ENCODE data around the gene SKIL.
"Not testable (repeated sequence)": the region's sequence is repeated elsewhere in the genome, so short reads cannot be mapped to it uniquely, and the experiment has no call there.

Gene SKIL, protein sequence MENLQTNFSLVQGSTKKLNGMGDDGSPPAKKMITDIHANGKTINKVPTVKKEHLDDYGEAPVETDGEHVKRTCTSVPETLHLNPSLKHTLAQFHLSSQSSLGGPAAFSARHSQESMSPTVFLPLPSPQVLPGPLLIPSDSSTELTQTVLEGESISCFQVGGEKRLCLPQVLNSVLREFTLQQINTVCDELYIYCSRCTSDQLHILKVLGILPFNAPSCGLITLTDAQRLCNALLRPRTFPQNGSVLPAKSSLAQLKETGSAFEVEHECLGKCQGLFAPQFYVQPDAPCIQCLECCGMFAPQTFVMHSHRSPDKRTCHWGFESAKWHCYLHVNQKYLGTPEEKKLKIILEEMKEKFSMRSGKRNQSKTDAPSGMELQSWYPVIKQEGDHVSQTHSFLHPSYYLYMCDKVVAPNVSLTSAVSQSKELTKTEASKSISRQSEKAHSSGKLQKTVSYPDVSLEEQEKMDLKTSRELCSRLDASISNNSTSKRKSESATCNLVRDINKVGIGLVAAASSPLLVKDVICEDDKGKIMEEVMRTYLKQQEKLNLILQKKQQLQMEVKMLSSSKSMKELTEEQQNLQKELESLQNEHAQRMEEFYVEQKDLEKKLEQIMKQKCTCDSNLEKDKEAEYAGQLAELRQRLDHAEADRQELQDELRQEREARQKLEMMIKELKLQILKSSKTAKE

DNA sequence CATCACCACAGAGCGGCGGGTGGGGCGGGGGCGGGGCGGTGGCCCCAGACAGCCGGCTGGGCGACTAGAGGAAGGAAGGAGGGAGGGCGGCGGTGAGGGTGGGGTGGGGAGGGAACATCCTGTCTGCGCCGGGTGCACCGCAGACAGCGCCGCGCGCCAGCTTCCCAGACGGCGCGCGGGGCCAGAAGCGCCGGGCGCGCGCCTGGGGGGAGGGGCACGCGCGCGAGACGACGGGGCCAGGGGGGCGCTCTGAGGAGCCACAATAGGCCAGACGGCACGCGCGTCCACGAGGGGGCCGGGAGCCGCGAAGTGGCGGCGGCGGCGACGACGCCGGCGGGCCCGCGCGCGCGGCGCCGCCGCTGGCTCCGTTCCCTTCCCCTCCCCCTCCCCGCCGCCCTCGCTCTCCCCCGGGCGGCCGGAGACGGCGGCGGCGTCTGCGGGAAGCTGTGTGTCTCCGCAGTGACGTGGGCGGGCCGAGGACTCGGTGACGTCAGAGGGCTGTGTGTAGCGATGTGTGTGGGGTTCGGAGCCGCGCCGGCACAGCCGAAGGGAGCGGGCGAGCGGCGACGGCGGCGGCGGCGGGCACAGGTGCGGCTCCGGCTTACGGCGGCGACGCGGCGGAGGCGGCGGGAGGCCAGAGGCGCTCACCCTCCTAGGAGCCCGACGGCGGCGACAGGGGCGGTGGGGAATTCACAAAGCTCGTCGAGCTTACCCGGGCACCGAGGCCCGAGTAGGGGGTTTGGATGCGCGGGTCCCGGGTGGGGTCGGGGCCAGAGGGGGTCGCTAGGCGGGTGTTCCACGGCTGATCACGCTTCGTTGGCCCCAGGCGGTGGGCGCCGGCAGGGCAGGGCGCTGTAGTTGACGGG lies at the start of gene SKIL:
TSS of gene SKIL (plus strand) at position 540 of the 866 bp plus-strand sequence. CDS start 2,617 bp downstream, outside the sequence.
- peak; percentile 91 for DNase-seq (ENCODE audit: low read depth)

DNA sequence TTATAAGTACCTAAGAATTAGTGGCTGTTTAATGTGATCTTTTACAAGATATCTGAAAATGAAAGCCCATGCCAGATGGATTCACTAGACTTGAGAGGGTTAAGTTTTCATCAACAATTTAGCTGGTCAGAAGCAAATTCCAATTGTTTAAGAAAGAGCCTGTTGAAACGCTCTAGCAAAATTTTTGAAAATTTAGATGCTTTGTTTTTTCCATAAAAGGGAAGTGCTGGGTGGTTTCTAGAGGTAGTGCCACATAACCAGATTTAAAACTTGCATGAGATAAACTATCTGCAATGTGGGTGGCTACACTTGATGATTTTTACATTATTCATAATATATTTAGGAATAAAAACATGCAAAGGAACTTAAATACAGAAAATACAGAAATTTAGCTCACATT lies 48.5 kb upstream of the SKIL start:
- no peak for DNase-seq (ENCODE audit: low read depth)

- DNase-seq (ENCODE audit: low read depth): no peak
These were observed 39.6 kb upstream of the SKIL start for GRCh38 chr3:170317954-170318353.

DNA sequence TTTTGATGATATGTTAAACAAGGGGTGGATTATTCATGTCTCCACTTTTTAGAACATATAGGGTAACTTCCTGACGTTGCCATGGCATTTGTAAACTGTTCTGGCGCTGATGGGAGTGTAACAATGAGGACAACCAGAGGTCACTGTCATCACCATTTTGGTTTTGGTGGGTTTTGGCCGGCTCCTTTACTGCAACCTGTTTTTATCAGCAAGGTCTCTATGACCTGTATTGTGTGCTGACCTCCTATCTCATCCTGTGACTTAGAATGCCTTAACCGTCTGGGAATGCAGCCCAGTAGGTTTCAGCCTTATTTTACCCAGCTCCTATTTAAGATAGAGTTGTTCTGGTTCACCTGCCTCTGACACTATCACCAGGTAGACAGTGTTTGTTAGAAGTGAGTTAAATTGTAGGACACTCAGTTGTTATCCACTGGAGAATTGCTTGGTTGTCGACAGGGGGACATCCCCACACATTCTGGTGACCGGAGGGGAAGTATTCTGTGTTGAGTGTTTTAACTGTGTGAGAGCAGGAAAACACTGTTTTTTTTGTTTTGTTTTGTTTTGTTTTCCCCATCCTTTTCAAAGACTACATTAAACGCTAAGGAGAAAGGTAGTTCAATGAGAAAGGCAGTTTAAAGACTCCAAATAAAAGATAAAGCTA lies 36.9 kb upstream of the SKIL start:
- DNase-seq (ENCODE audit: low read depth): no peak

- DNase-seq (ENCODE audit: low read depth): no peak
These were observed 36.0 kb upstream of the SKIL start for GRCh38 chr3:170321321-170322034.

DNA sequence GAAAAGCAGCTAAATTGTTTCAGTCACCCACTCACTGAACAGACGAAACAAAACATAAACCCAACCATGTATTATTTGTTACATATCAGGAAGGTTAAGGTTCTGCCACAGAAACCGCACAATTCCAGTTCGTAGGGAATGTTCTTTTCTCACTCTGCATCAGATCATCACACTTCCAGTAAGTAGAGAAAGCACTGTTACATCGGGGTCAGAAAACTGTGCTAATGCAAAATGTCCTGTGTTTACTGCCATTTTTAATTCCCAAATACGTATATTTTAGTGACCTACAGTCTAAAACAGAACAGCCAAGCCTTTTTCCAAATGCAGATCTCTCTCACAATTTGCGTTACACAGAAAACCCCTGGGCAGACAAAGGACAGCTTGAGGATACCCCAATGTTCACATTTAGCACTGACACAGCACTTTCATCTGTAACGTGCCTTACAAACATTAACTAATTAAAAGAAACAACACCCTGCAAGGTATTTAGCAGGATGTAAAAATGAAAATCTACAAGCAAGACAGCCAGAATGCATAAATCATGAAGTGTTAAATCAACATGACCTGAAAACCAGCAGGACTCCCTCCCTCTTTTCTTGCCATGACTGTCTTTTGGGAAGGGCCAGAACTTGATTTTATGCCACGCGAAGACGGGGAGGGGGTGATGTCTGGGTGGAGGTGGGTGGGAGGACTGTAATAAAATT lies 34.8 kb upstream of the SKIL start:
- DNase-seq (ENCODE audit: low read depth): no peak

GRCh38 chr3:170323331-170323730 lies 34.2 kb upstream of the SKIL start:
- no peak for DNase-seq (ENCODE audit: low read depth)

GRCh38 chr3:170324962-170325361 lies 32.6 kb upstream of the SKIL start:
- DNase-seq (ENCODE audit: low read depth): no peak

- no peak for DNase-seq (ENCODE audit: low read depth)
These were observed 30.3 kb upstream of the SKIL start for GRCh38 chr3:170327040-170327808.

- DNase-seq (ENCODE audit: low read depth): not testable (repeated sequence)
These were observed 29.5 kb upstream of the SKIL start for GRCh38 chr3:170327868-170328548.

GRCh38 chr3:170330366-170330765 lies 27.1 kb upstream of the SKIL start:
- no peak for DNase-seq (ENCODE audit: low read depth)

DNA sequence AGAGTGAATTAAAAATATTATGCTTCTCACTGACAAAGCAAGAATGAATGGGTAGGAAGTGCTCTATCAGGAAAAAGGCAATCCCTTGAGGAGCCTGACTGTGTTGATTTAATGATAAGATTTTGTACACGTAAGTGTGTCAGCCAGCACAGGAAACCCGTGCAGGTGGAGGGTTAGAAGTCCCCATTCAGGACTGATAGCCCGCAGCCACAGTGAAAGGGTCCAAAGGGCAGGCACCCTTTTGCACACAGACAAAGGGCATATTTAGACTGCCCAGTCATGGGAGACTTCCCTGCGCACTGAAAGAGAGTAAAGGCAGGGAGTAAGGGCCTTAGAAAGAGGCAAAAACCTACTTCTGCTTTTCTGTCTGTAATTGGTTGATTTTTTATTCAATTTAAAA lies 26.4 kb upstream of the SKIL start:
- DNase-seq (ENCODE audit: low read depth): no peak

GRCh38 chr3:170337420-170337819 lies 20.1 kb upstream of the SKIL start:
- DNase-seq (ENCODE audit: low read depth): no peak

GRCh38 chr3:170338690-170339340 lies 18.7 kb upstream of the SKIL start:
- DNase-seq (ENCODE audit: low read depth): no peak

GRCh38 chr3:170342273-170342672 lies 15.2 kb upstream of the SKIL start:
- not testable (repeated sequence) for DNase-seq (ENCODE audit: low read depth)

DNA sequence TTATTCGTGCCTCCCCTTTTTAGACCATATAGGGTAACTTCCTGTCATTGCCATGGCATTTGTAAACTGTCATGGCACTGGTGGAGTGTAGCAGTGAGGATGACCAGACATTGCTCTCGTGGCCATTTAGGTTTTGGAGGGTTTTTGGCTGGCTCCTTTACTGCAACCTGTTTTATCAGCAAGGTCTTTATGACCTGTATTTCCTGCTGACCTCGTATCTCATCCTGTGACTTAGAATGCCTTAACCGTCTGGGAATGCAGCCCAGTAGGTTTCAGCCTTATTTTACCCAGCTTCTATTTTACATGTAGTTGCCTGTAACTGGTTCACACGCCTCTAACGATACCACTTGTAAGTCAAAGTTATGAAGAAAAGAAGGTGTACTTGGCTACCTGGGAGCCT lies 13.7 kb upstream of the SKIL start:
- DNase-seq (ENCODE audit: low read depth): not testable (repeated sequence)

DNA sequence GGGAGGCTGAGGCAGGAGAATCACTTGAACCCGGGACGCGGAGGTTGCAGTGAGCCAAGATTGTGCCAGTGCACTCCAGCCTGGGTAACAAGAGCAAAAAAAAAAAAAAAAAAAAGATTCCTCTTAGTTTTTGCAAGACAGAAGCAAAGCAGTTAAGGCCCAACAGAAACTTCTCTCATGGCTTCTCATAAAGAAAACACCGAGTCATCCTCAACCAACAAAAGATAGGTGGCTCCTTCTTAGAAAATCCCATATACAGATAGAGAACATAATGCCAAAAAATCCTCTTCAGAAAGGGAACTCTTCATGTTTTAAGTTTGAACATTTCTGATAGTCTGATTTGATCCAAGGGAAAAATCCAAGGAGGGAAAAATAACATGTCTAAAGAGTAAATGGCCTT lies 12.5 kb upstream of the SKIL start:
- no peak for DNase-seq (ENCODE audit: low read depth)

- no peak for DNase-seq (ENCODE audit: low read depth)
These were observed 10.8 kb upstream of the SKIL start for GRCh38 chr3:170346481-170347392.

Data from activated gamma-delta T cell treated with anti-CD3 and anti-CD28 coated beads, Interleukin-2, amount 50 U/mL, for 16 hours (primary cell).